H9 (cell line): Measurements from ENCODE around the gene SORD. TPM values are rescaled to one million over a fixed set of nuclear protein-coding genes. Genes with fewer than 3 reads are reported as not detected.

ENCODE experiments used
- DNase-seq: peaks from one replicate; pipeline ENCODE4 v3.0.0-alpha.2; 2017
- H2AFZ ChIP-seq: one replicate; pipeline ENCODE4 v1.6.1; 2013; ENCODE audit warnings: mild to moderate bottlenecking, low read length, control low read depth, moderate library complexity
- H2AK5ac ChIP-seq: 2 replicates; pipeline ENCODE4 v1.6.1; 2013; ENCODE audit warnings: low read length, control low read depth, mixed read lengths; ENCODE audit not compliant: insufficient read length
- H2BK120ac ChIP-seq: one replicate; pipeline ENCODE4 v1.6.1; 2013; ENCODE audit warnings: low read depth, mild to moderate bottlenecking, low read length, control low read depth, inconsistent platforms; ENCODE audit not compliant: poor library complexity, severe bottlenecking
- H2BK12ac ChIP-seq: 2 replicates; pipeline ENCODE4 v1.6.1; 2013; ENCODE audit warnings: low read length, control low read depth, mixed read lengths, low read depth; ENCODE audit not compliant: insufficient read length
- H2BK15ac ChIP-seq: 2 replicates; pipeline ENCODE4 v1.6.1; 2013; ENCODE audit warnings: low read depth, low read length, control low read depth
- H2BK20ac ChIP-seq: one replicate; pipeline ENCODE4 v1.6.1; 2013; ENCODE audit warnings: low read depth, mild to moderate bottlenecking, low read length, control low read depth, inconsistent platforms; ENCODE audit not compliant: poor library complexity, severe bottlenecking
- H2BK5ac ChIP-seq: 2 replicates; pipeline ENCODE4 v1.6.1; 2013; ENCODE audit warnings: low read length, control low read depth, mixed read lengths; ENCODE audit not compliant: insufficient read length
- H3K14ac ChIP-seq: 2 replicates; pipeline ENCODE4 v1.6.1; 2013; ENCODE audit warnings: low read length, control low read depth; ENCODE audit not compliant: insufficient read depth
- H3K18ac ChIP-seq: 2 replicates; pipeline ENCODE4 v1.6.1; 2013; ENCODE audit warnings: low read depth, mild to moderate bottlenecking, mixed read lengths, low read length, control low read depth; ENCODE audit not compliant: insufficient read length
- H3K23ac ChIP-seq: 2 replicates; pipeline ENCODE4 v1.6.1; 2013; ENCODE audit warnings: low read length, control low read depth, mixed read lengths, low read depth; ENCODE audit not compliant: insufficient read length
- H3K23me2 ChIP-seq: 2 replicates; pipeline ENCODE4 v1.6.1; 2013; ENCODE audit warnings: low read depth, mild to moderate bottlenecking, mixed read lengths, low read length, control low read depth; ENCODE audit not compliant: insufficient read length, poor library complexity, severe bottlenecking
- H3K27ac ChIP-seq: 2 replicates; pipeline ENCODE4 v1.5.1; 2013; ENCODE audit warnings: low read length, control low read depth, mixed read lengths, low read depth; ENCODE audit not compliant: insufficient read length
- H3K27me3 ChIP-seq: 2 replicates; pipeline ENCODE4 v1.6.1; 2013; ENCODE audit warnings: low read length, control low read depth, inconsistent platforms; ENCODE audit not compliant: insufficient read depth
- H3K4ac ChIP-seq: 2 replicates; pipeline ENCODE4 v1.6.1; 2013; ENCODE audit warnings: low read depth, mild to moderate bottlenecking, control low read depth, inconsistent platforms, low read length, moderate library complexity
- H3K4me1 ChIP-seq: 2 replicates; pipeline ENCODE4 v1.6.1; 2013; ENCODE audit warnings: low read length, control low read depth, inconsistent platforms; ENCODE audit not compliant: insufficient read depth
- H3K4me2 ChIP-seq: 2 replicates; pipeline ENCODE4 v1.6.1; 2013; ENCODE audit warnings: low read length, control low read depth, mixed read lengths; ENCODE audit not compliant: insufficient read length, insufficient read depth
- H3K56ac ChIP-seq: 2 replicates; pipeline ENCODE4 v1.6.1; 2013; ENCODE audit warnings: low read depth, mild to moderate bottlenecking, mixed read lengths, low read length, control low read depth; ENCODE audit not compliant: insufficient read length
- H3K79me1 ChIP-seq: 2 replicates; pipeline ENCODE4 v1.6.1; 2013; ENCODE audit warnings: low read depth, mild to moderate bottlenecking, moderate library complexity, low read length, control low read depth, inconsistent platforms; ENCODE audit not compliant: insufficient read depth, poor library complexity, severe bottlenecking
- H3K79me2 ChIP-seq: 2 replicates; pipeline ENCODE4 v1.6.1; 2013; ENCODE audit warnings: low read length, control low read depth, inconsistent platforms; ENCODE audit not compliant: insufficient read depth
- H3K9ac ChIP-seq: 2 replicates; pipeline ENCODE4 v1.6.1; 2013; ENCODE audit warnings: low read length, control low read depth, mixed read lengths; ENCODE audit not compliant: insufficient read length; ENCODE audit errors: extremely low read depth
- H3K9me3 ChIP-seq: one replicate; pipeline ENCODE4 v1.6.1; 2013; ENCODE audit warnings: low read depth, low read length, inconsistent platforms; ENCODE audit not compliant: control insufficient read depth
- H3T11ph ChIP-seq: one replicate; pipeline ENCODE4 v1.6.1; 2013; ENCODE audit warnings: mild to moderate bottlenecking, low read length, control low read depth, inconsistent platforms
- H4K20me1 ChIP-seq: one replicate; pipeline ENCODE4 v1.6.1; 2013; ENCODE audit not compliant: control insufficient read depth, insufficient read length, insufficient read depth
- H4K5ac ChIP-seq: 2 replicates; pipeline ENCODE4 v1.6.1; 2013; ENCODE audit warnings: low read depth, mild to moderate bottlenecking, mixed read lengths, low read length, control low read depth; ENCODE audit not compliant: insufficient read length
- H4K8ac ChIP-seq: replicated peaks from 2 replicates; pipeline ENCODE4 v1.6.1; 2013; ENCODE audit warnings: low read length, control low read depth, mixed read lengths, low read depth; ENCODE audit not compliant: insufficient read length
- H4K91ac ChIP-seq: 2 replicates; pipeline ENCODE4 v1.6.1; 2013; ENCODE audit warnings: low read depth, mild to moderate bottlenecking, moderate library complexity, mixed read lengths, low read length, control low read depth; ENCODE audit not compliant: insufficient read length
- H3K27ac Mint-ChIP-seq, 3 experiments: 2 replicates in 2 of 3; 3 replicates in 1 of 3; pipeline ENCODE4 v1.8.0; 2020 to 2021; ENCODE audit warnings: mixed read lengths in 3 of 3, mild to moderate bottlenecking in 1 of 3, moderate library complexity in 1 of 3
- H3K27me3 Mint-ChIP-seq: 2 replicates; pipeline ENCODE4 v1.8.0; 2021; ENCODE audit warnings: low read depth, mild to moderate bottlenecking, moderate library complexity, mixed read lengths
- H3K36me3 Mint-ChIP-seq, 3 experiments: 2 replicates in 2 of 3; 3 replicates in 1 of 3; pipeline ENCODE4 v1.8.0; 2020 to 2021; ENCODE audit warnings: low read depth in 3 of 3, mixed read lengths in 3 of 3; ENCODE audit not compliant: insufficient read depth in 1 of 3
- H3K4me1 Mint-ChIP-seq, 2 experiments: 2 replicates each; pipeline ENCODE4 v1.8.0; 2020; ENCODE audit warnings: mixed read lengths in 2 of 2
- H3K4me3 Mint-ChIP-seq, 2 experiments: 2 replicates in 1 of 2; 3 replicates in 1 of 2; pipeline ENCODE4 v1.8.0; 2020 to 2021; ENCODE audit warnings: mild to moderate bottlenecking in 2 of 2, mixed read lengths in 2 of 2, moderate library complexity in 1 of 2
- H3K9me3 Mint-ChIP-seq, 2 experiments: 2 replicates in 1 of 2; 3 replicates in 1 of 2; pipeline ENCODE4 v1.8.0; 2020; ENCODE audit warnings: mild to moderate bottlenecking in 2 of 2, mixed read lengths in 2 of 2, moderate library complexity in 1 of 2
- WGBS: extraction: QIAGEN DNeasy Blood & Tissue Kit; methylation state at CpG from one replicate; pipeline ENCODE4 v1.1.7; 2013; ENCODE audit warnings: missing lambda C conversion rate, low lambda C conversion rate, mixed read lengths; ENCODE audit not compliant: insufficient read length; ENCODE audit errors: extremely low coverage; 5-methylcytosine and 5-hydroxymethylcytosine counted together
- total RNA-seq: library from RNA; stranded (reverse); gene quantifications from 2 replicates; pipeline ENCODE4 v1.2.1, GENCODE V29; 2021
- TF ChIP-seq, protein P1 (sequence below): fragments of 200-600 bp; sonication (generic); conservative IDR thresholded peaks from 3 replicates; pipeline ENCODE4 v1.8.0; 2021; ENCODE audit warnings: antibody characterized with exemption, mild to moderate bottlenecking

SORD gene
- total RNA-seq, 1 experiment from 2014 or later: 35.2 TPM

DNA sequence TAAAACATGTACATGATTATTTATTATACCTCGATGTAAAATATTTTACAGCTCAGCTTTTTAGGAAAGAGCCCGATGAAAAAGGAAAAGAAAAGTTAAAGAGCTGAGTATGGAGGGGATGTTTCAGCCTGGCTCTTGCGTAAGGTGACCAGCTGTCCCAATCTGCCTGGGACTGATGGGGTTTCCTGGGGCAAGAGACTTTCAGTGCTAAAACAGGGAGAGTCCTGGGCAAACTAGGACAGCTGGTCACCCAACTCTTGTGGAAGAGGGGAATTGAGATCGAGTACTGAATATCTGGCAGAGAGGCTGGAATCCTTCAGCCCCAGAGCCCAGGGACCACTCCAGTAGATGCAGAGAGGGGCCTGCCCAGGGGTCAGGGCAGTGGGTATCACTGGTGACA lies 70.0 kb downstream of the SORD start:
- Mint-ChIP-seq H3K4me1 (no peaks in the 10 kb centered on the region), H3K4me3 (no peak overlapping the region), H3K36me3 (no peaks in the 10 kb centered on the region; a peak in 1 of 7 replicates), H3K27me3 (peaks cover 19% of the 10 kb centered on the region), H3K27ac (no peak overlapping the region), H3K9me3 (no peaks in the 10 kb centered on the region; a peak in 1 of 5 replicates)
- no peak overlapping the region for H2BK5ac ChIP-seq
- no peak overlapping the region for H4K8ac ChIP-seq
- H3K27ac ChIP-seq: no peak overlapping the region
- H3K56ac ChIP-seq: no peak overlapping the region
- H4K91ac ChIP-seq: no peak overlapping the region
- no peak overlapping the region for H2BK20ac ChIP-seq
- no peak overlapping the region for H3K9ac ChIP-seq
- no peak overlapping the region for H3K4ac ChIP-seq
- H3K14ac ChIP-seq: no peak overlapping the region
- TF ChIP-seq, protein P1, sequence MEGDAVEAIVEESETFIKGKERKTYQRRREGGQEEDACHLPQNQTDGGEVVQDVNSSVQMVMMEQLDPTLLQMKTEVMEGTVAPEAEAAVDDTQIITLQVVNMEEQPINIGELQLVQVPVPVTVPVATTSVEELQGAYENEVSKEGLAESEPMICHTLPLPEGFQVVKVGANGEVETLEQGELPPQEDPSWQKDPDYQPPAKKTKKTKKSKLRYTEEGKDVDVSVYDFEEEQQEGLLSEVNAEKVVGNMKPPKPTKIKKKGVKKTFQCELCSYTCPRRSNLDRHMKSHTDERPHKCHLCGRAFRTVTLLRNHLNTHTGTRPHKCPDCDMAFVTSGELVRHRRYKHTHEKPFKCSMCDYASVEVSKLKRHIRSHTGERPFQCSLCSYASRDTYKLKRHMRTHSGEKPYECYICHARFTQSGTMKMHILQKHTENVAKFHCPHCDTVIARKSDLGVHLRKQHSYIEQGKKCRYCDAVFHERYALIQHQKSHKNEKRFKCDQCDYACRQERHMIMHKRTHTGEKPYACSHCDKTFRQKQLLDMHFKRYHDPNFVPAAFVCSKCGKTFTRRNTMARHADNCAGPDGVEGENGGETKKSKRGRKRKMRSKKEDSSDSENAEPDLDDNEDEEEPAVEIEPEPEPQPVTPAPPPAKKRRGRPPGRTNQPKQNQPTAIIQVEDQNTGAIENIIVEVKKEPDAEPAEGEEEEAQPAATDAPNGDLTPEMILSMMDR: no peak
- H3K9me3 ChIP-seq: no peaks in the 10 kb centered on the region
- H3K18ac ChIP-seq: no peak overlapping the region
- H2BK120ac ChIP-seq: no peak overlapping the region
- no peaks in the 10 kb centered on the region for H3K23me2 ChIP-seq
- no peak overlapping the region for H3K4me2 ChIP-seq
- H4K5ac ChIP-seq: no peak overlapping the region
- DNase-seq: no peak
- H3K27me3 ChIP-seq: no peaks in the 10 kb centered on the region
- H3T11ph ChIP-seq: no peak overlapping the region
- no peak overlapping the region for H2AFZ ChIP-seq
- no peaks in the 10 kb centered on the region for H3K79me1 ChIP-seq
- no peak overlapping the region for H2AK5ac ChIP-seq
- H3K4me1 ChIP-seq: no peaks in the 10 kb centered on the region
- no peak overlapping the region for H2BK15ac ChIP-seq
- H4K20me1 ChIP-seq: no peaks in the 10 kb centered on the region
- H2BK12ac ChIP-seq: no peak overlapping the region
- no peak overlapping the region for H3K23ac ChIP-seq
- no peaks in the 10 kb centered on the region for H3K79me2 ChIP-seq
- no CpG with 5 or more reads among the region's 4 CpGs for WGBS
